Osteocyte (in vitro differentiated cells): Measurements from ENCODE around the gene SPDYE18. TPM values are rescaled to one million over a fixed set of nuclear protein-coding genes. Genes with fewer than 3 reads are reported as not detected.
"Not testable (repeated sequence)": the region's sequence is repeated elsewhere in the genome, so short reads cannot be mapped to it uniquely, and the experiment has no call there.

Experiments used
- DNase-seq: peaks from one replicate; pipeline ENCODE4 v3.0.0; 2021; ENCODE audit warnings: mixed read lengths; ENCODE audit not compliant: unreplicated experiment; ENCODE audit errors: extremely low spot score
- H3K27ac Mint-ChIP-seq: one replicate; pipeline ENCODE4 v1.8.0; 2021; ENCODE audit warnings: mild to moderate bottlenecking, mixed read lengths; ENCODE audit not compliant: unreplicated experiment
- H3K27me3 Mint-ChIP-seq: one replicate; pipeline ENCODE4 v1.8.0; 2021; ENCODE audit warnings: mixed read lengths; ENCODE audit not compliant: unreplicated experiment
- H3K36me3 Mint-ChIP-seq: one replicate; pipeline ENCODE4 v1.8.0; 2021; ENCODE audit warnings: mixed read lengths; ENCODE audit not compliant: unreplicated experiment
- H3K4me1 Mint-ChIP-seq: one replicate; pipeline ENCODE4 v1.8.0; 2021; ENCODE audit warnings: mixed read lengths; ENCODE audit not compliant: unreplicated experiment
- H3K4me3 Mint-ChIP-seq: one replicate; pipeline ENCODE4 v1.8.0; 2021; ENCODE audit warnings: mild to moderate bottlenecking, moderate library complexity, mixed read lengths; ENCODE audit not compliant: unreplicated experiment
- H3K9me3 Mint-ChIP-seq: one replicate; pipeline ENCODE4 v1.8.0; 2021; ENCODE audit warnings: mixed read lengths; ENCODE audit not compliant: unreplicated experiment
- long read RNA-seq: library from polyadenylated mRNA; unstranded; transcript quantifications from one replicate; pipeline ENCODE4 v2.0.0, GENCODE V29; 2021
- total RNA-seq: library from RNA; stranded (reverse); gene quantifications from 2 replicates; pipeline ENCODE4 v1.2.1, GENCODE V29; 2021

The SPDYE18 gene
- total RNA-seq: 0.99 TPM in 1 of 2 replicates, not detected in the other
- long read RNA-seq, partial matches to known transcripts: 0 of 1 reads
- long read RNA-seq, other reads (novel, unspliced or antisense): 1 of 1 reads

DNA sequence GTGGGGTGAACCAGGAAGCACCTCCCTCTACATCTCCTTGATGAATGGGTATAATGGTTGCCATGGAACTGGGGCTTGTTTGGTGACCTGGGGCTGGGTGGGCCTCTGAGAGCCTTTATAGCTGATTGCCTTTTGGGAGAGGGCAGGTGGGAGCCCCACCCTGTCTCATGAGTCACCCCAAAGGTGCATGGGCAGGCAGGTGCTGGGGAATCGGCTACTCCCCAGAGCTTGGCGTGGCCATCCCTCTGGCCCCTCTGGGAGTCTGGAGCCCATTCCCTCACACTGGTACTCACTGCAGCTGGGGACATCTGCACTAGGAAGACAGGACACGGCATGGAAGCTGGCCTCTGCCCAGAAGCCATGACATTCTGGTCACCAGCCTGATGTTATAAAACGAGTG is at the start of gene SPDYE18:
SPDYE18 (minus strand) TSS at position 2 of the 400 bp plus-strand sequence. CDS start 2,046 bp downstream, outside the sequence.
- not testable (repeated sequence) for H3K27me3 Mint-ChIP-seq, H3K9me3 Mint-ChIP-seq, H3K4me3 Mint-ChIP-seq, H3K4me1 Mint-ChIP-seq, H3K36me3 Mint-ChIP-seq, DNase-seq, H3K27ac Mint-ChIP-seq

DNA sequence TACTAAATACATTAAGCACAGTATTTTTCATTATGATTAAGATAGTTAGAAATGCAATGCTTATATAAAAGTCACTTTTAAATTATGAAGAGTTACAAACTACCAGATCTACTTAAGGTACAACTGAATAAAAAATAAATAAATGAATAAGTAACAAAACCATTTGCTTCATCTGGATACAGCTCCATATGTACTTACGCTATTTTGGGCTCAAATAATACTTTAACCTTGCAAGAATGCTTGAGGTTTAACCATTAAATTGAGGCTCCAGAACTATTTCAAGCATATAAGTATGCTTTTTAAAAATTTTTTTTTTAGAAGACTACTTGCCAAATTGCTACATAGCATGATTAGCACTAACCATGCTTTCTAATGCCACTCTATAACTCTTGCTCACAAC is 46.0 kb upstream of the SPDYE18 start:
- not testable (repeated sequence) for H3K27ac Mint-ChIP-seq, H3K36me3 Mint-ChIP-seq, H3K4me3 Mint-ChIP-seq, DNase-seq, H3K27me3 Mint-ChIP-seq, H3K4me1 Mint-ChIP-seq, H3K9me3 Mint-ChIP-seq

DNA sequence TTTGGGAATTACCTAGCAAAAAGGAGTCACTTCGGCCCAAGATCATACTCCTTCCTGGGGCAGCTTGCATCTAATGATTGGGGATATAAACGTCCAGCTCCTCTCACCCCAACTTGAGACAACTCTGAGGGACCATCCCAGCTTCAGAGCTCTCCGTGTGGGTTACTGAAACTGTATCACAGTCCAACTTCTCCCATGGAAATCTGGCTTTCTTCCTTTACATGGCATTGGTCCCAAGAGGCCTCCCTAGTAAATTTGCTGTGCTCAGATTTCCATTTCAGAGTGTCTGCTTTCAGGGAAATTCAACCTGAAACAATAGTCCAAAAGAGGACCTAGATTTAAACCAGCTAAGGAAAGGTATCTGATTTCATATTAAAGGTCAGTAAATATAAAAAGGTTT is 45.3 kb upstream of the SPDYE18 start:
- not testable (repeated sequence) for H3K4me3 Mint-ChIP-seq, DNase-seq, H3K27ac Mint-ChIP-seq, H3K9me3 Mint-ChIP-seq, H3K4me1 Mint-ChIP-seq, H3K36me3 Mint-ChIP-seq, H3K27me3 Mint-ChIP-seq

DNA sequence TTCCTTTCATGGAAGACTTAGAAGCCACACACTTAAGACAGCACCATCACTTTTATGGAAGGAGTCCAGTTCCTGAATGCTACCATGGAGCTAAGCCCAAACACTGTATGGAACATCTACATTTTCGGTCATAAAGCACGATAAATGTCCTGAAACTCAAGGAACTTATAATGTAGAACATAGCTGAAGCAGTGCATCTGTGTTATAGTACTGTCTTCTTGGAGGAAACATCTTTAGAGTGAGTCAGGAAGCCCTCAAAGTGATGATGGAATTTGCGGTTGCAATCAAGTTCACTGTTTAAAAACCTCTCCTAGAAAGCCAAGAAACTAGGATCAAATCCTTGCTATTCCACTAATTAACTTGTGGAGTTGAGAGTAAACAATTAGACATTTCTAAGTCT is 43.5 kb upstream of the SPDYE18 start:
- not testable (repeated sequence) for H3K27ac Mint-ChIP-seq, H3K36me3 Mint-ChIP-seq, H3K4me3 Mint-ChIP-seq, H3K27me3 Mint-ChIP-seq, H3K4me1 Mint-ChIP-seq, H3K9me3 Mint-ChIP-seq, DNase-seq

DNA sequence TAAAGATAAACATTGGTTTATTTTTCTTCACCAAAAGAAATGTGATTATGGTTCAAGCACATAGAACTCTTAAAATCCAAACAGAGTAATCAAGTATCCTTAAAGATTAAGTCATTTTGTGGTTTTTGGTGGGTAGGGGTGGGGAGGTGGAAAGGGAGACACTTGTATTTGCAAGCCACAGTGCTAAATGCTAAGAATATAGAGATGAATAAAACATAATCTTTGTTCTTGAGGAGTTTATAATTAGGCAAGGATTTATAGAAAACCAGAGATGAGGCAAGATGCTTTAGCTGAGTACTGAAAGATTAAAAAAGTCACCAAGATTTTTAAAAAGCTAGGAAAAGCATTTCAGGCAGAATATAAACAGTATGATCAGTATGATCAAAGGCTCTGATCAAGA is 40.3 kb upstream of the SPDYE18 start:
- not testable (repeated sequence) for H3K27ac Mint-ChIP-seq, H3K4me3 Mint-ChIP-seq, H3K27me3 Mint-ChIP-seq, H3K36me3 Mint-ChIP-seq, H3K9me3 Mint-ChIP-seq, DNase-seq, H3K4me1 Mint-ChIP-seq

GRCh38 chr7:77101187-77101586 is 38.8 kb upstream of the SPDYE18 start:
- H3K27me3 Mint-ChIP-seq, H3K9me3 Mint-ChIP-seq, H3K36me3 Mint-ChIP-seq, H3K4me3 Mint-ChIP-seq, DNase-seq, H3K4me1 Mint-ChIP-seq, H3K27ac Mint-ChIP-seq: not testable (repeated sequence)

GRCh38 chr7:77100501-77100900 is 38.1 kb upstream of the SPDYE18 start:
- DNase-seq, H3K9me3 Mint-ChIP-seq, H3K4me1 Mint-ChIP-seq, H3K27me3 Mint-ChIP-seq, H3K27ac Mint-ChIP-seq, H3K4me3 Mint-ChIP-seq, H3K36me3 Mint-ChIP-seq: not testable (repeated sequence)

- H3K4me3 Mint-ChIP-seq, H3K27ac Mint-ChIP-seq, H3K27me3 Mint-ChIP-seq, H3K4me1 Mint-ChIP-seq, H3K9me3 Mint-ChIP-seq, DNase-seq: not testable (repeated sequence)
- peaks cover 10% of the 10 kb centered on the region for H3K36me3 Mint-ChIP-seq
These were observed 29.9 kb upstream of the SPDYE18 start for GRCh38 chr7:77092301-77092700.

DNA sequence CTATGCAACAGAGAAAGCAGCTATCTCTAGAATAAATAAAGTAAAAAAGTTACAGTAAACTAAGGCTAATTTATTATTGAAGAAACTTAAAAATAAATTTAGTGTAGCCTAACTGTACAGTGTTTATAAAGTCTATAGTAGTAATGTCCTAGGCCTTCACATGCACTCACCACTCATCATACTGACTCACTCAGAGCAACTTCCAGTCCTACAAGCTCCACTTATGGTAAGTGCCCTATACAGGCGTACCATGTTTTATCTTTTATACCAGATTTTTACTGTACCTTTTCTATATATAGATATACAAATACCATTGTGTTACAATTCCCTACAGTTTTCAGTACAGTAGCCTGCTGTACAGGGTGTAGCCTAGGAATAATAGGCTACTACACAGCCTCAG is 19.8 kb upstream of the SPDYE18 start:
- H3K27me3 Mint-ChIP-seq, H3K36me3 Mint-ChIP-seq, H3K4me3 Mint-ChIP-seq, H3K4me1 Mint-ChIP-seq, H3K27ac Mint-ChIP-seq, H3K9me3 Mint-ChIP-seq, DNase-seq: not testable (repeated sequence)

GRCh38 chr7:77080236-77080635 is 17.9 kb upstream of the SPDYE18 start:
- not testable (repeated sequence) for H3K4me1 Mint-ChIP-seq, H3K27ac Mint-ChIP-seq, H3K9me3 Mint-ChIP-seq, H3K36me3 Mint-ChIP-seq, DNase-seq, H3K27me3 Mint-ChIP-seq, H3K4me3 Mint-ChIP-seq

GRCh38 chr7:77079624-77080023 is 17.3 kb upstream of the SPDYE18 start:
- DNase-seq, H3K9me3 Mint-ChIP-seq, H3K4me1 Mint-ChIP-seq, H3K27me3 Mint-ChIP-seq, H3K4me3 Mint-ChIP-seq, H3K27ac Mint-ChIP-seq, H3K36me3 Mint-ChIP-seq: not testable (repeated sequence)

DNA sequence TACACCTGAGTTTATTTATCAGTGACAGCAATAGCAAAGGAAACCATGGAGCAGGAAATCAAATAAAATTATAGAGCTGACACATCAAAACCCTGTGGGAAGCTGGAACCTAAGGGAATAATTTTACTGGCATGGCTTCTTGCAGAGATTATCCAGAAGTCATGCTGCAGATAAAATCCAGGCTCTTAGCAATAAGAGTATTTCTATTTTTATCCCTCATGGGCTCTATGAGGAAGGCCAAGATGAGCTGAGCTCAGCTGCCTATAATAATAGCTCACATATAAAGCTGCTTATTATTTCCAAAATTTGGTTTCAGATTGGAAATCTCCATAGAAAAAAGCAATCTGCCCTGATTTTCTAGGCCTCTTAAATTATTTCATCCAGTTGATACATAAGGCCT is 16.8 kb upstream of the SPDYE18 start:
- not testable (repeated sequence) for H3K4me1 Mint-ChIP-seq, H3K4me3 Mint-ChIP-seq, H3K9me3 Mint-ChIP-seq, DNase-seq, H3K27me3 Mint-ChIP-seq, H3K27ac Mint-ChIP-seq, H3K36me3 Mint-ChIP-seq

- not testable (repeated sequence) for H3K36me3 Mint-ChIP-seq, H3K9me3 Mint-ChIP-seq, DNase-seq, H3K4me3 Mint-ChIP-seq, H3K27ac Mint-ChIP-seq, H3K27me3 Mint-ChIP-seq, H3K4me1 Mint-ChIP-seq
These were observed 14.7 kb upstream of the SPDYE18 start for GRCh38 chr7:77077060-77077459.
